Glutamatergic neuron (in vitro differentiated cells): ENCODE data around the gene CDK5RAP2. TPM values are rescaled to one million over a fixed set of nuclear protein-coding genes. Genes with fewer than 3 reads are reported as not detected.

ENCODE experiments used
- DNase-seq: peaks from one replicate; pipeline ENCODE4 v3.0.0; 2022
- H3K27ac Mint-ChIP-seq: one replicate; pipeline ENCODE4 v1.8.0; 2020; ENCODE audit warnings: mild to moderate bottlenecking, mixed read lengths, inconsistent platforms; ENCODE audit not compliant: unreplicated experiment
- H3K27me3 Mint-ChIP-seq: one replicate; pipeline ENCODE4 v1.8.0; 2020; ENCODE audit warnings: mild to moderate bottlenecking, moderate library complexity, mixed read lengths, inconsistent platforms; ENCODE audit not compliant: unreplicated experiment
- H3K36me3 Mint-ChIP-seq: one replicate; pipeline ENCODE4 v1.8.0; 2020; ENCODE audit warnings: mild to moderate bottlenecking, mixed read lengths, inconsistent platforms; ENCODE audit not compliant: unreplicated experiment
- H3K4me1 Mint-ChIP-seq: one replicate; pipeline ENCODE4 v1.8.0; 2020; ENCODE audit warnings: mild to moderate bottlenecking, low read depth, mixed read lengths, inconsistent platforms; ENCODE audit not compliant: unreplicated experiment
- H3K4me3 Mint-ChIP-seq: one replicate; pipeline ENCODE4 v1.8.0; 2020; ENCODE audit warnings: mild to moderate bottlenecking, mixed read lengths, inconsistent platforms; ENCODE audit not compliant: unreplicated experiment
- H3K9me3 Mint-ChIP-seq: one replicate; pipeline ENCODE4 v1.8.0; 2020; ENCODE audit warnings: mild to moderate bottlenecking, moderate library complexity, mixed read lengths, inconsistent platforms; ENCODE audit not compliant: unreplicated experiment
- total RNA-seq: library from RNA; stranded (reverse); fragmentation: NEBNext Ultra II Directional; extraction: Animal tissue kit (Norgen Biotek cat#: 25700); gene quantifications from one replicate; pipeline ENCODE4 v1.2.1, GENCODE V29; 2021; ENCODE audit not compliant: unreplicated experiment
- TF ChIP-seq, protein P1 (sequence below): fragments of 200-600 bp; sonication (generic); IDR thresholded peaks from one replicate; pipeline ENCODE4 v1.5.0; 2021; ENCODE audit not compliant: partially characterized antibody, unreplicated experiment

Gene CDK5RAP2
- total RNA-seq, 1 donor from 2014 or later = 53.2 TPM

GRCh38 chr9:120486835-120487234, 93.1 kb downstream of the CDK5RAP2 start:
- Mint-ChIP-seq H3K4me3 (no peak overlapping the region), H3K9me3 (no peaks in the 10 kb centered on the region), H3K27me3 (no peaks in the 10 kb centered on the region), H3K27ac (no peak overlapping the region), H3K36me3 (peaks cover 6% of the 10 kb centered on the region), H3K4me1 (no peaks in the 10 kb centered on the region)
- TF ChIP-seq, protein P1, sequence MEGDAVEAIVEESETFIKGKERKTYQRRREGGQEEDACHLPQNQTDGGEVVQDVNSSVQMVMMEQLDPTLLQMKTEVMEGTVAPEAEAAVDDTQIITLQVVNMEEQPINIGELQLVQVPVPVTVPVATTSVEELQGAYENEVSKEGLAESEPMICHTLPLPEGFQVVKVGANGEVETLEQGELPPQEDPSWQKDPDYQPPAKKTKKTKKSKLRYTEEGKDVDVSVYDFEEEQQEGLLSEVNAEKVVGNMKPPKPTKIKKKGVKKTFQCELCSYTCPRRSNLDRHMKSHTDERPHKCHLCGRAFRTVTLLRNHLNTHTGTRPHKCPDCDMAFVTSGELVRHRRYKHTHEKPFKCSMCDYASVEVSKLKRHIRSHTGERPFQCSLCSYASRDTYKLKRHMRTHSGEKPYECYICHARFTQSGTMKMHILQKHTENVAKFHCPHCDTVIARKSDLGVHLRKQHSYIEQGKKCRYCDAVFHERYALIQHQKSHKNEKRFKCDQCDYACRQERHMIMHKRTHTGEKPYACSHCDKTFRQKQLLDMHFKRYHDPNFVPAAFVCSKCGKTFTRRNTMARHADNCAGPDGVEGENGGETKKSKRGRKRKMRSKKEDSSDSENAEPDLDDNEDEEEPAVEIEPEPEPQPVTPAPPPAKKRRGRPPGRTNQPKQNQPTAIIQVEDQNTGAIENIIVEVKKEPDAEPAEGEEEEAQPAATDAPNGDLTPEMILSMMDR = no peak
- DNase-seq = no peak

GRCh38 chr9:120486347-120486746, 93.6 kb downstream of the CDK5RAP2 start:
- H3K27me3 Mint-ChIP-seq = no peaks in the 10 kb centered on the region
- H3K36me3 Mint-ChIP-seq = peaks cover 6% of the 10 kb centered on the region
- no peak for DNase-seq
- TF ChIP-seq, protein P1 = no peak
- H3K9me3 Mint-ChIP-seq = no peaks in the 10 kb centered on the region
- no peaks in the 10 kb centered on the region for H3K4me1 Mint-ChIP-seq
- no peak overlapping the region for H3K4me3 Mint-ChIP-seq
- no peak overlapping the region for H3K27ac Mint-ChIP-seq

DNA sequence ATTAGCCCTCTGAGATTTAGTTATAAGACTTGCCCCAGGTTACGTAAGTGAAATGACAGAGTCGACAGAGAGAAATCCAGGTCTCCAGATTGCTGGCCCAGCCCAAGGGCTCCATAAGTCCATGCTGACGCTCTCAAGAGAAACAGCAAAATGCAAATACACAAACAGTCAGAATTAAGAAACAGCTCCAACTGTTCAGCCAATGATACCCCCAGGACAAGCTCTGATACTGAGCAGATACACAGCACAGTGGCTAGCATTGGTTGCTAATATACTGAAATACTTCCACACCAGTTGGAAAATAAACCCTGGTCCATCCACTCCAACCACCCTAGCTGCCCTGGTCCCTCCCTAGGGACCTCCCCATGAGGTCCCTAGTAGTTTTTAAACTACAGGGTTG, 94.2 kb downstream of the CDK5RAP2 start:
- Mint-ChIP-seq H3K27me3 (no peaks in the 10 kb centered on the region), H3K36me3 (peaks cover 6% of the 10 kb centered on the region), H3K4me1 (no peaks in the 10 kb centered on the region), H3K27ac (no peak overlapping the region), H3K4me3 (no peak overlapping the region), H3K9me3 (no peaks in the 10 kb centered on the region)
- TF ChIP-seq, protein P1 = no peak
- DNase-seq = no peak

- no peak for DNase-seq
- no peaks in the 10 kb centered on the region for H3K27me3 Mint-ChIP-seq
- no peak overlapping the region for H3K27ac Mint-ChIP-seq
- no peaks in the 10 kb centered on the region for H3K4me1 Mint-ChIP-seq
- H3K9me3 Mint-ChIP-seq = no peaks in the 10 kb centered on the region
- peaks cover 6% of the 10 kb centered on the region for H3K36me3 Mint-ChIP-seq
- H3K4me3 Mint-ChIP-seq = no peak overlapping the region
- TF ChIP-seq, protein P1 = no peak
Observed at GRCh38 chr9:120484162-120484561, 95.8 kb downstream of the CDK5RAP2 start.

DNA sequence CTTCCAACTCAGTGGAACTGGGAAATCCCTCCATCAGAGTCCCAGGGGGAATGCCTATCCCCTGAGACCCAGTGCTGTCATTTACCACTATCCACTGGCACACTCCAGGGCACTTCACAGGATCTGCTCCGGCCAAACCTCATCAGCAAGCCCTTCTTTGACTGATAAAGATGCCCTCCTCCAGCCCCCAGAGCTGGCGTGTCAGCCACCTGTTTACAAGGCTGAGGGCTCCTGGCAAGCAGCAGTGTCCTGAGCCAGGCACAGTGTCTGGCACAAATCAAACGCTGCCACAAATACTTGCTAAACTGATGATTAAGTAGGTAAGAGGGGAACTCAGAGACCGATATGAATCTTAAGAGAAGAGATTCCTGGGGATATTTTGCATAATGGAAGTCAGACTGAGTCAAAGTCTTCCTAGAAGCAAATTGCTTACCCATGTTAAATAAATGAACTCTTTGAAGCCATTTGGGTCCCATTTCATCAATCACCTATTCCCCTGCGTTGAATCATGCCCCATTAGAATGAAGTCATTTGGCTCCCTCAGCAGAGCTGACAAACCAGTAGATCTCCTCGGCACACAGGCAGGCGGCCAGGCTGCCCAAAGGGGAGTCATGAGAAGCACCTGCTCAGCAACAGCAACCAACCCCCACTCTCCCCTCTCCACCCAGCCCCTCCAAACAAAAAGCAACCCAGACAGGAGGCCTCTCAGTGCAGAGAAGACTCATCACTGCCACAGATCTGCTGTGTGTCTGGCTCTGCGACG, 97.4 kb downstream of the CDK5RAP2 start:
- TF ChIP-seq, protein P1 = no peak
- Mint-ChIP-seq H3K27me3 (no peaks in the 10 kb centered on the region), H3K27ac (no peak overlapping the region), H3K36me3 (peaks cover 6% of the 10 kb centered on the region), H3K9me3 (no peaks in the 10 kb centered on the region), H3K4me3 (no peak overlapping the region), H3K4me1 (peaks cover 1% of the 10 kb centered on the region)
- no peak for DNase-seq
